Nephron progenitor cell (in vitro differentiated cells): Measurements from ENCODE around the gene GMPPA.
A peak's percentile ranks its signal among the peaks of the same experiment; 100 is the strongest.

Experiments
- DNase-seq: peaks from one replicate; pipeline ENCODE4 v3.0.0; 2021
- H3K27ac Mint-ChIP-seq: 2 replicates; pipeline ENCODE4 v1.8.0; 2021; ENCODE audit warnings: mild to moderate bottlenecking, moderate library complexity, mixed read lengths
- H3K27me3 Mint-ChIP-seq: 2 replicates; pipeline ENCODE4 v1.8.0; 2021; ENCODE audit warnings: mild to moderate bottlenecking, low read depth, mixed read lengths; ENCODE audit not compliant: poor library complexity
- H3K36me3 Mint-ChIP-seq: 2 replicates; pipeline ENCODE4 v1.8.0; 2021; ENCODE audit warnings: low read depth, mixed read lengths
- H3K4me1 Mint-ChIP-seq: 2 replicates; pipeline ENCODE4 v1.8.0; 2021; ENCODE audit warnings: mixed read lengths
- H3K4me3 Mint-ChIP-seq: 2 replicates; pipeline ENCODE4 v1.8.0; 2021; ENCODE audit warnings: mild to moderate bottlenecking, moderate library complexity, mixed read lengths
- H3K9me3 Mint-ChIP-seq: 2 replicates; pipeline ENCODE4 v1.8.0; 2021; ENCODE audit warnings: mild to moderate bottlenecking, moderate library complexity, mixed read lengths
- CTCF ChIP-seq: fragments of 200-600 bp; sonication (generic); IDR thresholded peaks from 2 replicates; pipeline ENCODE4 v1.5.0; 2021; ENCODE audit warnings: antibody characterized with exemption

Gene GMPPA

GRCh38 chr2:219512524-219513216 is 14.0 kb downstream of the GMPPA start:
- Mint-ChIP-seq H3K4me1 (peaks cover 76% of the 10 kb centered on the region), H3K9me3 (no peaks in the 10 kb centered on the region), H3K36me3 (no peaks in the 10 kb centered on the region), H3K4me3 (peak overlapping the region; percentile 75), H3K27ac (no peak overlapping the region), H3K27me3 (peaks cover 66% of the 10 kb centered on the region)
- DNase-seq, result peak; percentile 60
- no peak for TF ChIP-seq CTCF

GRCh38 chr2:219513787-219514186 is 15.1 kb downstream of the GMPPA start:
- H3K27me3 Mint-ChIP-seq, result peaks cover 72% of the 10 kb centered on the region

GRCh38 chr2:219514196-219514761 is 15.6 kb downstream of the GMPPA start, which contains the start of gene ASIC4:
ASIC4 (plus strand) TSS chr2:219514482; CDS start chr2:219514725, 243 bp downstream.
- Mint-ChIP-seq H3K9me3 (no peaks in the 10 kb centered on the region), H3K27me3 (peaks cover 74% of the 10 kb centered on the region), H3K27ac (no peak within 1 kb of the TSS), H3K4me1 (peaks cover 85% of the 10 kb centered on the region), H3K4me3 (peak within 1 kb of the TSS; percentile 75), H3K36me3 (no peaks in the 10 kb centered on the region)
- no peak for TF ChIP-seq CTCF
- DNase-seq, result peak; percentile 58

More at GRCh38 chr2:219513787-219514186, 15.1 kb downstream of the GMPPA start:
- Mint-ChIP-seq H3K9me3 (no peaks in the 10 kb centered on the region), H3K4me1 (peaks cover 81% of the 10 kb centered on the region), H3K36me3 (no peaks in the 10 kb centered on the region), H3K27ac (no peak overlapping the region), H3K4me3 (peak overlapping the region; percentile 75)
- no peak for DNase-seq
- TF ChIP-seq CTCF, result no peak

GRCh38 chr2:219514836-219515235 is 16.1 kb downstream of the GMPPA start:
- no peak for TF ChIP-seq CTCF
- H3K27me3 Mint-ChIP-seq, result peaks cover 71% of the 10 kb centered on the region
- H3K4me3 Mint-ChIP-seq, result peak overlapping the region; percentile 45
- no peaks in the 10 kb centered on the region for H3K36me3 Mint-ChIP-seq
- no peaks in the 10 kb centered on the region for H3K9me3 Mint-ChIP-seq
- DNase-seq, result no peak
- peaks cover 86% of the 10 kb centered on the region for H3K4me1 Mint-ChIP-seq
- no peak overlapping the region for H3K27ac Mint-ChIP-seq

- DNase-seq, result no peak
- H3K36me3 Mint-ChIP-seq, result no peaks in the 10 kb centered on the region
- TF ChIP-seq CTCF, result no peak
- H3K4me3 Mint-ChIP-seq, result peak overlapping the region; percentile 12
- no peaks in the 10 kb centered on the region for H3K9me3 Mint-ChIP-seq
- H3K4me1 Mint-ChIP-seq, result peaks cover 86% of the 10 kb centered on the region
- H3K27me3 Mint-ChIP-seq, result peaks cover 70% of the 10 kb centered on the region
- H3K27ac Mint-ChIP-seq, result no peak overlapping the region
These were observed 17.4 kb downstream of the GMPPA start for GRCh38 chr2:219515874-219516629.
